ENCODE data around the gene EMC1.
"Not testable (repeated sequence)": the region's sequence is repeated elsewhere in the genome, so short reads cannot be mapped to it uniquely, and the experiment has no call there.

The EMC1 gene

DNA sequence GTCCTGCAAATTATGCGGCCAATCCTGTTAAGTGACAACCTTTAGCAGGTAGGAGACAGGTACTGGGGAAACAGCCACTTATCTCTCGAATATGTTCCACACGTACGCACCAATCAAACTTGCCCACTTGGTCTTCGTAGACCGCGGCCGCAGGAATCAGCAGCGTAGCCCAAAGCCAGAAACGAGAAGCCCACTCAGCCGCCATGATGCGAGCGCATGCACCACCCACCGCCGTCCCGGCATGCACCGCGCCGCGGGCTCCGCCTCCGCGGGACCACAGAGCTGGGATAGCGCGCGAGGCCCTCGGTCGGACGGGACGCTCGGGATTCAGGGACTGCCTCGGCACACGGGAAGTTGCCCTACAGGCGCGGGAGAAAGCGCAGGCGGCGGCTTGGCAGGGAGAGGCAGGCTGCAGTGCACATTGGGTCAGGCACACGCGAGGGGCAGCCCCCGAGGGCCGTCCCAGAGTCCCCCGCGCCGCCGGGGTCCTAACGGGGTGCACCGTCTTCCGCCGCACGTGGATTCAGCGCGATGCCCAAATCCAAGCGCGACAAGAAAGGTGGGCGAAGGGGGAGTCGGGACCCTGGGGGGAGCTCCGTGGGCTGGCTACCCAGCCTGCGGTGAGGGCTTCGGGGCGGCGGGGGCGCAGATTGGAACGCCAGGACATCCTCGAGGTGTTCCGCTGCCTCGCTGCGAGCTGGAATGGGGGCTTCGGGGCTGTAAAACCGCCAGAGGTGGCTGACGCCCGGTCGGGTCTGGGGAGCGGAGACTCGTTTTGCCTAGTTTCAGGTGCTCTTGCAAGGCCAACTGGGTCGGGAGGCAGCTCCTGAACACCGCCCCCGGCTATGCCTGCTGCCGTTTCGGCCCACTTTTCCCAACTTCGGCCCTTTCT lies at the start of gene EMC1, which contains the start of gene MRTO4:
Gene EMC1 (minus strand): TSS at position 220 of the 892 bp plus-strand sequence. CDS start 15 bp downstream, at position 205.
Gene MRTO4 (plus strand): TSS at position 501 of the 892 bp plus-strand sequence. CDS start 31 bp downstream, at position 532.
- DNase-seq (ENCODE audit: low spot score), result peak; percentile 81

DNA sequence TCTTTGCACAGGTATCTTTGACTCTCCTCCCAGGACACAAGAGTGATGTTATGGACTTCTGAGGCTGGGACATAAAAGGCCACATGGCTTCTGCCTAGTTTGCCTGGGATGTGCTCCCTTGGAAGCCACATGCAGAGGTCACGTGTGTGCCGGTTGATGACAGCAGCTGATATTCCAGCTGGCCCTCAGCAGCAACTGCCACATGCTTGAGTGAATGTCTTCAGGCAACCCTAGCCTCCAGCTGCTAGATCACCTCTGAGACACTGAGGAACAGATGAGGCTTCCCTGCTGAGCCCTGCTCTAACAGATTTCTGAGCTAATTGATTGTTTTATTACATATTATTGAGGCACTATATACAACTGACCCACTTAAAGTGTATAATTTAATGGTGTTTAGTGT lies 48.9 kb upstream of the EMC1 start:
- DNase-seq (ENCODE audit: low spot score), result no peak

DNA sequence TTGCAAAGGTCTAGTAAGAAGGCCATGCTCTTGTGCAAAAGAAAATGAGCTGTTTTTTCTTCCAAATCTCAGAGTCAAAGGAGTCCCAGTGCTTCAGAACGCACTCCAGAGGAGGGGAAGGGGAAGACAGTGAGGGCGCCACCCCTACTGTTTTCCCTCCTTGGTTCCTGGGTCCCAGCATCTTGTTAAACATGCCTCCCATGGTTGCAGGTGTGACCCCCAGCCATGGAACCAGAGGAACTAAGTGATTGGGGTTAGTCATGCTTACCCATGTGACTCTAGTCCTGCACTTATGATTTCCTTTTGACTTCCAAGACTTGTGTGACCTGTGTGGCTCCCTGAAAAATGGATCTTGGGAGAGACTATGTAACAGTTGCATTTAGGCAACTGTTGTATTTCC lies 43.3 kb upstream of the EMC1 start:
- DNase-seq (ENCODE audit: low spot score), result no peak

DNA sequence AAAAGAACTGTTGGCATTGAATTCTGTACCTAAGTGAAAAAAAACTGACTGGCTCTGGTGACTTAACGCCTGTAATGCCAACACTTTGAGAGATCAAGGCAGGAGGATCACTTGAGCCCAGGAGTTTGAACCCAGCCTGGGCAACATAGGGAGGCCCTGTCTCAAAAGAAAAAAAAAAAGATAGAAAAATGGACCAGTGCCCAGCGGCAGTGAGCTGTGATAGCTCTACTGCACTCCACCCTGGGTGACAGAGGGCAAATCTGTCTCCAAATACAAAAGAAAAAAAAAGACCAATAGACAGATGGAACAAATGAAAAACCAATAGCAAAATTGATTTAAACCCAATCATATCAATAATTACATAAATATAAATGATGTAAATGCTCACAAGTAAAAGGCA lies 37.9 kb upstream of the EMC1 start:
- no peak for DNase-seq (ENCODE audit: low spot score)

DNA sequence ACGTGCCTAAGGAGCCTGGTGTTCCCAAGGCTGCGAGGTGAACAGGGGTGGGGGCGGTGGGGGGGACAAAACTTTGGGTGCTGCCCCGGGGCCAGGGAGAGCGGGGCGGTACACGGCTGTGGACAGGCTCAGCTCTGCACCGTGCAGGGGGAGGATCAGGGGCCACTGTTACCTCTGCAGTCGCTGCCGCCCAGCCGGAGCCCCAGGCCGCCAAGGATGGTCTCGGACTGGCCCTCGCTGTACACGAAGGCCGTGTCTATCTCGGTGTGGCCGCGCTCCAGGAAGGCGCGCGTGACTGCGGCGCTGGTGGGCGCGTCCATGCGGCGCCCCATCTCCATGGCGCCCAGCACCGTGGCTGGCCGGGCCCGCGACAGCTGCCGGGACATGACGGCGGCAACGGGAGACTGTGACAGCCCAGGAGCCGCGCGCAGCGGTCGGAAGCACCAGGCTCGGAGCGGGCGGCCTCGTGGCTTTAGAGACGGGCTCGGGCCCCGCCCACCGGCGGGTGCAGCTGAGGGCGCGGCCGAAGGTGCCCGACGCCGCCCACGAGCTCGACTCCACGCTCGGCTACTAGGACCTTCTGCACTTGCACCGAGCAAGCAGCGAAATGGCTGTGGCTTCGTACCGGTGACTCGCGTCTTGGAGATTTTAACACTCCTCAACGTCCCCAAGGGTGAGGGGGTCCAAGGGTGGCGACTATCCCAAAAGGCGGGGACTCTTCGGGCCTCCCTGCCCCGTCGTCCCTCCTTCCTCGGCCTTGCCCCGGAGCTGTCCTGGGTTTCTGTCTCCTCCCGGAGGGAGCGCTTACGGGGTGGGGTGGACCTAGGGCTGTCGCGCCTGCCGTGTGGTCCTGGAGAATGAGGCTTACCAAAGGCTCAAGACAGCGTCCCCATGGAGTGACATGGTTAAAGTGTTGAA lies 37.3 kb upstream of the EMC1 start, which contains the start of gene AKR7A3:
Gene AKR7A3 (minus strand): TSS at position 447 of the 918 bp plus-strand sequence. CDS start 61 bp downstream, at position 386.
- peak; percentile 5 for DNase-seq (ENCODE audit: low spot score)

DNA sequence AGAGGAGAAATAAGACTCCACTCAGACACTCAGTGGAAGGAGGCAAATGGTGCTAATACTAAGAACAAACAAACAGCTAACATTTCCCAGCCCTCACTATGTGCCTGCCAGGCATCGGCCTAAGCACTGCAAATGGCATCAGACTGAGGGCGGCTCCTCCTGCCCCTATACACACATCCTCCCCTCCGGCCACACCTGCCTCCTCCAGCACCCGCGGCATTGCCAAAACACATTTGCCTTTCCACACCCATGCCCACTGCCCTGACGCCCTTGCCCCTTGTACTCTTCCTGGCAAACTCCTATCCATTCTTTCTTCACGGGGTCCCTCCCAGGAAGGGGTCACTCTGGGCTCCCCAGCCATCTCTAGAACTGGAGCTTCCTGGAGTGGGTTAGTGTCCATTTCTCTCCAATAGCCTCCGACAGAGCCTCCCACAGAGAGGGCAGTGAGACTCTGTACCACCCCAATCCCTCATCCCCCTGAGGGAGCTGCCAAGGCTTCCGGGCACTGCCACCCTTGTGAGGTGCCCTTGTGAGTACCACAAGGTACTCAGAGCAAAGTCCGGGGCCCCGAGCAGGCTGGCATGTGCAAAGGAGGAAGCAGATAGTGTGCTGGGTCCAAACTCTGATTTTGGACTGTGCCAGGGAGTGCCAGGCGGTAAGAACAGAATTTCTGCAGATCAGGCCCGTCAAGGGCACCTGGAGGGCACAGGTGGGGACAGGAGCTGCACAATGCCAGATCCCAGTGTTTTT lies 36.3 kb upstream of the EMC1 start:
- no peak for DNase-seq (ENCODE audit: low spot score)

DNA sequence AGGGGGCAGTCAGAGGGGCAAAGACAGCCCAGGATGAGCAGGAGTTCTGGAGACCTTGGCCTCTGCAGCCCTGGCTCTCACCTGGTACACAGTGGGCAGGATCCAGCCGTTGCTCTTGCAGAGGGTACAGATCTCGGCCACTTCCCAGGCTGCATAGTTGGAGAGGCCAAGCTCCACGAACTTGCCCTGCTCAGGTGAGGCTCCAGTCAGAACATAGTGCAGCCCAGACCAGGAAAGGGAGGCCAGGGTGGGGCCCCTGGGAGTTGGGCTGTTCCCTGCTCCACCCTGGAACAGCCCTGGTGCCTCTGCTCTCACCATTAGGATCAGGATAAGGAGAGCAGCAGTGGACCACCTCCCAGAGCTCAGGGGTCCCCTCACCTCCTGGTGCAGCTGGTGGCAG lies 34.5 kb upstream of the EMC1 start:
- DNase-seq (ENCODE audit: low spot score), result not testable (repeated sequence)

DNA sequence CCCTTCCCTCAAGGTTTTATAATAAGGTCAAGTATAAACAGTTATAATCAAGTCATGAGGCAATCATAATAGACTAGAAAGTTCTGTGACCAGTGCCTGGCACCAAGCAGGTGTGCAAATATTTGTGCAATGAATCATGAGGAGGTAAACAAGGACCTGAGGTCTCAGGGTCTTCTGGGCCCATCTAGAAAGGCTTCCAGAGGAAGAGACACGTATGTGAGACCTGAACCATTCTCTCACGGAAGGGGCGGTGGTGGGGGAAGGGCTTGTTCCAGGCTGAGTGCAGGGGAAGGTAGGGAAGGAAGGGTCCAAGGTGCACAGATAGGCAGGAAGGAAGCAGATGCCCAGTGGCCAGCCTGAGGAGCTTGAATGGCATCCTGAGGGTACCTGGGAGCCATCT lies 34.0 kb upstream of the EMC1 start:
- not testable (repeated sequence) for DNase-seq (ENCODE audit: low spot score)

DNA sequence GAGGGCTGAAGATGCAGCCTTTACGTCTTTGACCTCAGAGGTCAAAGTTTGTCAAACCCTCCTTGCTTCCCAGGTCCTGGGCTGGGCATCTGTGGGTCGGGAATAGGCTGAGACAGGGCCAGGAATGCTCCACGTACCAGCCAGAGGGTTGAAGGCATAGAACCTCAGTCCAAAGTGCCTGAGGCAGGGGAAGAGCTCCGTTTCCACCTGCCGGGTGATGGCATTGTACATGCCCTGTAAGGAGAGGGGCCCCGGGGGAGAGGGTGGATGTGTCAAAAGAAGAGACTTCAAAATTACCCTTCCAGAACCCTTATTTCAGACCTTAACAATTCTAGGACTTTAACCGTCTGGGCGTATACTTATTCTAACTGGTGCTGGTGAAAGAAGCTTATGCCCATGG lies 33.6 kb upstream of the EMC1 start:
- DNase-seq (ENCODE audit: low spot score), result no peak

DNA sequence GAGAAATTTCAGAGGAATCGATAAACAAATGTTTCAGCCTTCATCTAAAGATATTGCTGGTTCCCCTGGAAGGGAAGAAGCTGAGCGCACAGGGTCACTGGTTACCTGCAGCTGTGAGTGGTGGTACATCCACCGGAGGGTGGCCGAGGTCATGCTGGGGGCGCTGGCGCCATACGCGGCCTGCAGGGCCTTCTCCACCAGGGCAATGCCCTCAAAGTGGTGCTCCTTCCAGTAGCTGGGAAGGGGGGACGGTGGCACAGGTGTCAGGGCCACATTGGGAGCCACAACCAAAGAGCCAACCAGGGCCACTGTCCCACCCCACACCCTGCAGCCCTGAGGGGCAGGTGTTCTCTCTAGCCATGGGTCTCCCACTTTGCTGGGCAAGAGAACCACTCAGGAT lies 32.6 kb upstream of the EMC1 start:
- no peak for DNase-seq (ENCODE audit: low spot score)

DNA sequence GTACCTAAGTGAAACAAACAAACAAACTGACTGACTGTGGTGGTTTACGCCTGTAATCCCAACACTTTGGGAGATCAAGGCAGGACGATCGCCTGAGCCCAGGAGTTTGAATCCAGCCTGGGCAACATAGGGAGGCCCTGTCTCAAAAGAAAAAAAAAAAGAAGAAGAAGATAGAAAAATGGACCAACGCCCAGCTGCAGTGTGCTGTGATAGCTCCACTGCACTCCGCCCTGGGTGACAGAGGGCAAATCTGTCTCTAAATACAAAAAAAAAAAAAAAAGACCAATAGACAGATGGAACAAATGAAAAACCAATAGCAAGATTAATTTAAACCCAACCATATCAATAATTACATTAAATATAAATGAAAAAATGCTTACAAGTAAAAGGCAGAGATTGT lies 23.3 kb upstream of the EMC1 start:
- DNase-seq (ENCODE audit: low spot score), result no peak

DNA sequence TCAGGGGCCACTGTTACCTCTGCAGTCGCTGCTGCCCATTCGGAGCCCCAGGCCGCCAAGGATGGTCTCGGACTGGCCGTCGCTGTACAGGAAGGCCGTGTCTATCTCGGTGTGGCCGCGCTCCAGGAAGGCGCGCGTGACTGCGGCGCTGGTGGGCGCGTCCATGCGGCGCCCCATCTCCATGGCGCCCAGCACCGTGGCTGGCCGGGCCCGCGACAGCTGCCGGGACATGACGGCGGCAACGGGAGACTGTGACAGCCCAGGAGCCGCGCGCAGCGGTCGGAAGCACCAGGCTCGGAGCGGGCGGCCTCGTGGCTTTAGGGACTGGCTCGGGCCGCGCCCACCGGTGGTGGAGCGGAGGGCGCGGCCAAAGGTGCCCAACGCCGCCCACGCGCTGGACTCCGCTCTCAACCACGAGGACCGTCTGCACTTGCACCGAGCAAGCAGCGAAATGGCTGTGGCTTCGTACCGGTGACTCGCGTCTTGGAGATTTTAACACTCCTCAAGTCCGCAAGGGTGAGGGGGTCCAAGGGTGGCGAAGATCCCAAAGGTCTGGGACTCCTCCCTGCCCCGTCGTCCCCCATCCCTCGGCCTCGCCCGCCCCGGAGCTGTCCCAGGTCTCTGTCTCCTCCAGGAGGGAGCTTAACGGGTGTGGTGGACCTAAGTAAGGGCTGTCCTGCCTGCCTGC lies 22.7 kb upstream of the EMC1 start:
- not testable (repeated sequence) for DNase-seq (ENCODE audit: low spot score)

DNA sequence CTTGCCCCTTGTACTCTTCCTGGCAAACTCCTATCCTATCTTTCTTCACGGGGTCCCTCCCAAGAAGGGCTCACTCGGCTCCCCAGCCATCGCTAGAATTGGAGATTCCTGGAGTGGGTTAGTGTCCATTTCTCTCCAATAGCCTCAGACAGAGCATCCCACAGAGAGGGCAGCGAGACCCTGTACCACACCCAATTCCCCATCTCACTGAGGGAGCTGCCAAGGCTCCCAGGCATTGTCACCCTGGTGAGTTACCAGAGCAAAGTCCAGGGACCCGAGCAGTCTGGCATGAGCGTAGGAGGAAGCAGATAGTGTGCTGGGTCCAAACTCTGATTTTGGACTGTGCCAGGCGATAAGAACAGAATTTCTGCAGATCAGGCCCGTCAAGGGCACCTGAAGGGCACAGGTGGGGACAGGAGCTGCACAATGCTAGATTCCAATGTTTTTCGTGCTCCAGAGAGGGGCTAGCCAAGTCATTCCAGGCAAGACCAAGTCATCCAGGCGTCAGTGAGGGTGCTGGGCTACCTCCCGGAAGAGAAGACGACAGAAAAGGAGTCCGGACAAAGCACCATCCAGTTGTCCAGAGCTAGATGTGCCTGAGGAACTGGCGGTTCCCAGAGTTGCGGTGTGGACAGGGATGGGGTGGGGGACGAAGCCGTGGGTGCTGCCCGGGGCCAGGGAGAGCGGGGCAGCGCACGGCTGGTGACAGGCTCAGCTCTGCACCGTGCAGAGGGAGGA lies 22.0 kb upstream of the EMC1 start:
- DNase-seq (ENCODE audit: low spot score), result no peak

DNA sequence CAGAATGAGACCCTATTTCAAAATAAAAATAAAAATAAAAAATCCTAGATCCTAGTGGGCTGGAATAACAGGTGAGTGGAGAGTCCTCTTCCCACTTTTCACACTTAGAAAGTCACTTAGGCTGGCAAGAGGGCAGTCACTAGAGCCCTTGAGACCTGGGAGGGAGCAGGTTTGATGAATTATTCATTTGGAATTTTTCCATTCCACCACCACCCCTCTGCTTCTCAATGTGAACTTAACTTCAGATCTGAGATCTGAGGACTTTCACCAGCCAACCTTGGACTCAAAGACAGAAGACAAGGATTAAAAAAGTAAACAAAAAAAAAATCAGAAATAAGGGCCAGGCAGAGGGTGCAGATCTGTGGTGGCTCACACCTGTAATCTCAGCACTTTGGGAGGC lies 20.7 kb upstream of the EMC1 start:
- DNase-seq (ENCODE audit: low spot score), result no peak

DNA sequence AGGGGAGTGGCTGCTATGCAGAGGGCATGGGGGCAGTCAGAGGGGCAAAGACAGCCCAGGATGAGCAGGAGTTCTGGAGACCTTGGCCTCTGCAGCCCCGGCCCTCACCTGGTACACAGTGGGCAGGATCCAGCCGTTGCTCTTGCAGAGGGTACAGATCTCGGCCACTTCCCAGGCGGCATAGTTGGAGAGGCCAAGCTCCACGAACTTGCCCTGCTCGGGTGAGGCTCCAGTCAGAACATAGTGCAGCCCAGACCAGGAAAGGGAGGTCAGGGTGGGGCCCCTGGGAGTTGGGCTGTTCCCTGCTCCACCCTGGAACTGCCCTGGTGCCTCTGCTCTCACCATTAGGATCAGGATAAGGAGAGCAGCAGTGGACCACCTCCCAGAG lies 19.0 kb upstream of the EMC1 start:
- DNase-seq (ENCODE audit: low spot score), result not testable (repeated sequence)

DNA sequence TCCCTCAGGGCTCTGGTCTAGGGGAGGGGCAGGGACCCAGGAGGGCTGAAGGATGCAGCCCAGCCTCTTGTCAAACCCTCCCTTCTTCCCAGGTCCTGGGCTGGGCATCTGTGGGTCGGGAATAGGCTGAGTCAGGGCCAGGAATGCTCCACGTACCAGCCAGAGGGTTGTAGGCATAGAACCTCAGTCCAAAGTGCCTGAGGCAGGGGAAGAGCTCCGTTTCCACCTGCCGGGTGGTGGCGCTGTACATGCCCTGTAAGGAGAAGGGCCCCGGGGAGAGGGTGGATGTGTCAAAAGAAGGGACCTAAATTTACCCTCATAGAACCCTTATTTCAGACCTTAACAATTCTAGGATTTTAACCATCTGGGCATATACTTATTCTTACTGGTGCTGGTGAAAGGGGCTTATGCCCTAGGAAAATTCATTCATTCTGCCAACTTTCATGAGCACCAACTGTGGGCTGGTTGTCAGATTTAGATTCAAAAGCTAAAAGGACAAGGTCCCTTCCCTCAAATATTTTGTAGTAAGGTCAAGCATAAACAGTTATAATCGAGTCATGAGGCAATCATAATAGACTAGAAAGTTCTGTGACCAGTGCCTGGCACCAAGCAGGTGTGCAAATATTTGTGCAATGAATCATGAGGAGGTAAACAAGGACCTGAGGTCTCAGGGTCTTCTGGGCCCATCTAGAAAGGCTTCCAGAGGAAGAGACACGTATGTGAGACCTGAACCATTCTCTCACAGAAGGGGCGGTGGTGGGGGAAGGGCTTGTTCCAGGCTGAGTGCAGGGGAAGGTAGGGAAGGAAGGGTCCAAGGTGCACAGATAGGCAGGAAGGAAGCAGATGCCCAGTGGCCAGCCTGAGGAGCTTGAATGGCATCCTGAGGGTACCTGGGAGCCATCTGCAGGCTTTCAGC lies 18.4 kb upstream of the EMC1 start:
- DNase-seq (ENCODE audit: low spot score), result not testable (repeated sequence)

DNA sequence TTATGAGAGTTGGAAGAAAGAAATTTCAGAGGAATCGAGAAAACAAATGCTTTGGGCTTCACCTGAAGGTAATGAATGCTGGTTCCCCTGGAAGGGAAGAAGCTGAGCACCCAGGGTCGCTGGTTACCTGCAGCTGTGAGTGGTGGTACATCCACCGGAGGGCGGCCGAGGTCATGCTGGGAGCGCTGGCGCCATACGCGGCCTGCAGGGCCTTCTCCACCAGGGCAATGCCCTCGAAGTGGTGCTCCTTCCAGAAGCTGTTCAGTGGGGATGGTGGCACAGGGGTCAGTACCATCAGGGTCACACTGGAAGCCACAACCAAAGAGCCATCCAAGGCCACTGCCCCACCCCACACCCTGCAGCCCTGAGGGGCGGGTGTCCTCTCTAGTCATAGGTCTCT lies 17.1 kb upstream of the EMC1 start:
- no peak for DNase-seq (ENCODE audit: low spot score)

DNA sequence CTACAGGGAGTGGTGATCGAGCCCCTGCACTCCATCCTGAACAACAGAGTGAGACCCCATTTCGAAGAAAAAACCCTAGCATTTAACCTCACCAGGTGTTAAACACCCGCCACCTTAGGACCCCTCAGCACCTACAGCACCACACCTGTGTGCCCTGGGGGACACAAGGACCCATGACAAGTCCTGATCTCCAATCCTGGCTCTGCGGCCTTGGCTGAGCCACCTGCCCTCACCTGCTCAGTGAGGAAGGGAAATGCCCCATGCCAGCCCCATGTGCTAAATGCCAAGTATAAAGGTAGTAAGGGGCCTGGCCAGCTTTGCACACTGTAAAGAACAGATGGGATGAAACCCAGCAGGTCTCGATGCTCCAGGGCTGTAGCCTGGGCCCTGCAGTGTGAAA lies 11.4 kb upstream of the EMC1 start:
- DNase-seq (ENCODE audit: low spot score), result no peak

DNA sequence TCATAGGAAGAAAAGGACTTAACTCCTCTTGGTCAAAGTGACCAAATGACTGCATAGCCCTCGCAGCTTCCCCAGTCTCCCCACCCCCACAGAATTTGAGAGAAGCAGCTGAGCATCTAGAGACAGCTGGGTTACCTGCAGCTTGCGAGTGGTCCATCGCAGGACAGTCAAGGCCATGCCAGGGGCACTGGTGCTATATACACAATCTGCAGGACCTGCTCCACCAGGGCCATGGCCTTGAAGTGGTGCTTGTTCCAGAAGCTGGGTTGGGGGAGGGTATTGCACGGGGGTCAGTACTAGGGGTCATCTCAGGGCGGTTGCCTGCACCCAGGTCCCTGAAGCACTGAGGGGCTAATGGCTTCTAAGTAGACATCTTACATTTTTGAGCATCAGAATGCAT lies 10.7 kb upstream of the EMC1 start:
- no peak for DNase-seq (ENCODE audit: low spot score)

All from cerebellar cortex (tissue), 1 donor.